Stimulated activated CD4-positive, alpha-beta T cell treated with anti-CD3 and anti-CD28 coated beads, Interleukin-2, amount 100 ng/mL, for 4 hours (primary cell): ENCODE measurements around the gene CIDEC.
A peak's percentile ranks its signal among the peaks of the same experiment; 100 is the strongest.

Experiments used
- DNase-seq: peaks from one replicate; pipeline ENCODE4 v3.0.0-alpha.2; 2020; ENCODE audit warnings: low read depth

The CIDEC gene

DNA sequence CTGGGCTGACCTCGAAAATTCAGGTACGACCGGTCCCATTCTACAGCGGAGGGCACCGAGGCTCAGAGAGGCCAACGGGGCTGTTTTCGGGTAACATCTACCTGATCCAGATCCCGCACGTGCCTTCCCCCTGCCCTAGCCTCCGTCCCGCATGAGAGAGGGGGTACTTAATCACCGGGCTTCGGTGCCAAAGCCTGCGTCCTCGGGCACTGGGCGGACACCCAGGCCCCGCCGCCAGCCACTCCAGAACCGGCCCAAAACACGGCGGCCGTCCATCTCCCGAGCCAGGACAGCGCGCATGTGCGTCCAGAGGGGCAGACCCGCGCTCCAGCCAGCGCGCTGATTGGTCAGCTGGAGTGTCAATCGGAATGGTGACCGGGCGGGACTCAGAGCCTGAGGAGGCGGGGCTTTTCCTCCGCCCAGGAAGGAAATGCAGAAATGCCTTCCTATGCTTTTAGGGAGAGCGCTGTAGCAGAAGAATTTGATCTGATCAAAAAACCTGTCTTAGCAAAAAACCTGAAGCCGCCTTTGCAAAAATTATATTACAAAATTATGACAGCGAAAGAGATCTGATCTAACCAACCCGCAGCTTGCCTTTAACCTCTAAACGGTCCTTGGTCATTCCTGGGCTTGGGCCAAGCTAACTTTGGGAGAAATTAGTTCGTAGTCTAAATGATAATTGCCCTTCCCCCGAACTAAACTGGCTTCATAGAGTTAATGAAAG is 36.2 kb downstream of the CIDEC start, which contains the start of gene RPUSD3:
RPUSD3 (minus strand) TSS at position 294 of the 724 bp plus-strand sequence; CDS start at position 276, 18 bp downstream.
- DNase-seq: peak; percentile 93

GRCh38 chr3:9841015-9841414 is 39.0 kb downstream of the CIDEC start:
- DNase-seq: no peak

- no peak for DNase-seq
These were observed 41.2 kb downstream of the CIDEC start for GRCh38 chr3:9838856-9839255.

DNA sequence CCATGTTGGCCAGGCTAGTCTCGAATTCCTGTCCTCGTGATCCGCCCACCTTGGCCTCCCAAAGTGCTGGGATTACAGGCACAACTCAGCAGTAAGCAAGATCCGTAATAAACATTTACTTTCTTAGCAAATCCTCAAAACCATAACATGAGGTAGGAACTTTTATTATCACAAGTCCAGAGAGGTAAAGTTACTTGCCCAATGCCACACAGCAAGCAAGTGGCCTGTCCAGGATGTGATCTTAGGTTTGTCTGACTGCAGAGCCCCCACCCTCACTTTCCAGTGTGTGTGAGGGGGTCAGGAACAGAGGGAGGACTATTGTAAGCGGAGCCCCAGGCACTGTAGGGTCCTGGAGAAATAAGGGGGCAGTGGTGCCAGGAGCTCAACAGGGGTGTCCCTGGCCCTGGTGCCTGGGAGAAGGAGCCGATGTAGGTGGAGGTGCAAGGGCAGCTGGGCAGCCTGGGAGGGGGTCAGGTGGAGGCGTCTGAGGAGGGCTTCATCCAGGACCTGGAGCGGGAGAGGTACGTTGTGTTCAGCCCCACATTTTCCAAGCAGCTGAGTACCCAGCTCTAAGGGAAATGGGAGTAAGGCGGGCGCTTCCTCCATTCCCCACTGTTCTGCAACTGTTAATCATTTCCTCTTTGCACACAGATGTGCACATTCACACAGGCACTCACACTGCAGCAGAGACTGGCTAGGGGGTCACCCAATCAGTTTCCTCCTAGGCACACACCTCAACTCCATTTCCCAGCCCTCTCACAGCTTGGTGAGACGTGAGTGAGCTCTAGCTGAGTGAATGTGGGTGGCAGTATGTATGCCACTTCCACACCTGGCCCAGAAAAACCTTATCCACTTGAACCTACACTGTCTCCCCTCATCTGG is 42.1 kb downstream of the CIDEC start:
- DNase-seq: no peak

DNA sequence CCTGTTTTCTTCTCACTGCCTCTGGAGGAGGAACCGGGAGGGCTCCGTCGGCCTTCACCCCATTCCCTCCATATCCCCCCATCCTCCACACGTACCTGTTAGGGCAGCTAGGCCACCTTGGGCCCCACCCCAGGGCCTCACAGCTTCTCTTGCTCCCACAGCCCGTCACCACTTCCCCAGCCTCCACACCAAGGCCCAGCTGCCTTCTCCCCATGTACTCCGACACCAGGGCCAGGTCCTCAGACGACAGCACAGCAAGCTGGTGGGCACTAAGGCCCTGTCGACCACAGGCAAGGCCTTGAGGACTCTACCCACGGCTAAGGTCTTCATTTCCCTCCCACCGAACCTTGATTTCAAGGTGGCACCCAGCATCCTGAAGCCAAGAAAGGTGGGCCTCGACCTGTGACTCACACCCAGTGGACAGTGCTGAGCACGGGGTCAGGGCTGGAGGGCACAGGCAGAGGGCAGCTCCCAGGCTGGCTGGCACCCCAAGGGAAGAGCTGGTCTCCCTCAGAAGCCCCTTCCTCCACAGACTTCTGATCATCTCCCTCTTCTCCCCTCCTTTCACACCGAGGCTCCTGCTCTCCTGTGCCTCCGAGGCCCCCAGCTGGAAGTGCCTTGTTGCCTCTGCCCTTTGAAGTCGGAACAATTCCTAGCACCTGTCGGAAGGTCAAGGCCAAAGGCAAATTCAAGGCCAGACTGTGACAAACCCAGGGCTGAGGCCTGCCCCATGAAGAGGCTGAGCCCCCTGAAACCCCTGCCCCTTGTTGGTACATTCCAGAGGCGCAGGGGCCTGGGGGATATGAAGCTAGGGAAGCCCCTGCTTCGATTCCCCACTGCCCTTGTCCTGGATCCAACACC is 45.3 kb downstream of the CIDEC start:
- DNase-seq: no peak

GRCh38 chr3:9833078-9833477 is 47.0 kb downstream of the CIDEC start:
- no peak for DNase-seq

DNA sequence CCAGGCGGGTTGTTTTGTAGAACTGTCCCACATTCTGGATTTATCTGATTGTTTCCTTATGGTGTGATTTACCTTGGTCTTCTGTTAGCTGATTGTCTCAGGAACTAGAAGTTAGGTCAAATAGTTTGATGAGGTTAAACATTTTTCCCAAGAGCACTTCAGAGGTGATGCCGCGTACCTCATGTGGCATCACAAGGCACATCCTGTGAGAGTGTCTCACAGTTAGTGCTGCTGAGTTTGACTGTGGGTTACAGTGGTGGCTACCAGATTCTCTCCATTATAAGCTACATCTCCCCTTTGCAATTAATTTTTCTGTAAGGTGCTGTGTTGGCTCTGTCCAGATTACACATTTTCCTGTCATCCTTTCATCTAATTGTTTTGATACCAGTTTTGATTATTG is 48.8 kb downstream of the CIDEC start:
- DNase-seq: no peak

GRCh38 chr3:9828801-9829755 is 51.0 kb downstream of the CIDEC start:
- no peak for DNase-seq

GRCh38 chr3:9826815-9827573 is 53.1 kb downstream of the CIDEC start:
- DNase-seq: no peak

- no peak for DNase-seq
These were observed 54.5 kb downstream of the CIDEC start for GRCh38 chr3:9825451-9826040.

DNA sequence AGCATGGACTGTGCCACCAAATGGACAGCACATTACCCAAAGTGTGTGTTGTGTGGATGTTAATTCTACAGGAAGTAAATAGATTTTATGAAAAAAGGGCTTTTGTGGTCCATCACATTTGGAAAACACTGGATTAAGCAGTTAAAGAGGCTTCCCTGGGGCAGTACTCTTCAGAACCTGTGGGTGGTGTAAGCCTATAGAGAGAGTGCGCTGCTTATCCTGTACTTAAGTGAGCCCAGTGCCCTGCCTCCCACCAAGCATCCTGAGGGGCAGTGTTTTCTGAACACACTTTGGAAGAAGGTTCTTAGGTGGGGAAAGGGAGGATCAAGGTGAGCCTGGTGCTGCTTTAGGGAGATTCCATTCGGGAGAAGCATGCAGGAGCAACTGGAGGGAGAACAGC is 59.1 kb downstream of the CIDEC start:
- no peak for DNase-seq

GRCh38 chr3:9820543-9820942 is 59.5 kb downstream of the CIDEC start:
- no peak for DNase-seq

DNA sequence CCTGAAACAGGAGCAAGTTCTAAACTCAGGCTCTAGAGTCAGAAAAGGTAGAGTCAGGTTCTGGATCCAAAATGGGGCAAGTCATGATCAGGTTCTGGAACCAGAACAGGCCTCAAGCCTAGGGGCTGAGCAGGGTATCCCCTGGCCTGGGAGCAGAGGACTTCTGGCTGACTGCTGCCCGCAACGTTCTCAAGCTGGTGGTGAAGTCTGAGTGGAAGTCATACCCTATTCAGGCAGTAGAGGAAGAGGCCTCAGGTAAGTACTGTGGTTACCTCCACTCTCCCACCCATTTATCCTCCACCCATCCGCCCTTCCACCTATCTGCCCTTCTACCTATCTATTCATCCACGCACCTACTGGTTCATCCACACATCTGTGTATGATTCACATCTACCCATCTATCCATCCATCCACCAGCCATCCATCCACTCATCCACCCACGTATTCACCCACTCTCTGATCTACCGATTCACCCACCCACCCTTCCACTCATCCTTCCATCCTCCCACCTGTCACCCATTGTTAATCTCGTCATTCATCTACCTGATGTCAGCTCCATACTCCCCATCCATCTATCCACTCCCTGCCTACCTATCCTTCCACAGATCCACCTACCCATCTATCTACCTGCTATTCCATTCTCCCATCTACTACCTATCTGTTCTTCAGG is 61.3 kb downstream of the CIDEC start:
- no peak for DNase-seq

- DNase-seq: no peak
These were observed 62.6 kb downstream of the CIDEC start for GRCh38 chr3:9817436-9817835.
